ENCODE data around the gene RNGTT.

DNA sequence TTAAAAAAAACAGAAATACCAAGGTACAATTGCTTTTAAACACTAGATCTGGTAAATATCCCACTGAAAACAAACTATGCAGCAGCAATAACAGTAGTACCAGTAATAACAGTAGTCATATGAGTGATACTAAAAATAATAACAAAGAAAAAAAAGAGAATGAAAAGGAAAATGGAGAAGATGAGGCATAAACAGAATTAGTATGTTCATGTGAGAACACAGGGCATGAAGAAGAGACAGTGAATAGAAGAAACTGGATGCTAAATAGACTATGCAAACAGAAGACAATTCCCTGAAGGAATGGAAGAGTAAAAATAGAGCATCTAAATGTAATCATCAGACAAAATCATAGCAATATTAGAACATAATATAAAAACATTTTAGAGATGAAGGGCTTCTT lies 121.1 kb downstream of the RNGTT start:
- TF ChIP-seq, protein P1, sequence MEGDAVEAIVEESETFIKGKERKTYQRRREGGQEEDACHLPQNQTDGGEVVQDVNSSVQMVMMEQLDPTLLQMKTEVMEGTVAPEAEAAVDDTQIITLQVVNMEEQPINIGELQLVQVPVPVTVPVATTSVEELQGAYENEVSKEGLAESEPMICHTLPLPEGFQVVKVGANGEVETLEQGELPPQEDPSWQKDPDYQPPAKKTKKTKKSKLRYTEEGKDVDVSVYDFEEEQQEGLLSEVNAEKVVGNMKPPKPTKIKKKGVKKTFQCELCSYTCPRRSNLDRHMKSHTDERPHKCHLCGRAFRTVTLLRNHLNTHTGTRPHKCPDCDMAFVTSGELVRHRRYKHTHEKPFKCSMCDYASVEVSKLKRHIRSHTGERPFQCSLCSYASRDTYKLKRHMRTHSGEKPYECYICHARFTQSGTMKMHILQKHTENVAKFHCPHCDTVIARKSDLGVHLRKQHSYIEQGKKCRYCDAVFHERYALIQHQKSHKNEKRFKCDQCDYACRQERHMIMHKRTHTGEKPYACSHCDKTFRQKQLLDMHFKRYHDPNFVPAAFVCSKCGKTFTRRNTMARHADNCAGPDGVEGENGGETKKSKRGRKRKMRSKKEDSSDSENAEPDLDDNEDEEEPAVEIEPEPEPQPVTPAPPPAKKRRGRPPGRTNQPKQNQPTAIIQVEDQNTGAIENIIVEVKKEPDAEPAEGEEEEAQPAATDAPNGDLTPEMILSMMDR (IDR thresholded peaks at IDR 0.05), result no peak
- no peak for TF ChIP-seq POLR2A (IDR thresholded peaks at IDR 0.05)
- TF ChIP-seq EP300 (IDR thresholded peaks at IDR 0.05), result no peak
